Measurements from ENCODE around the gene SLC30A4. TPM values are rescaled to one million over a fixed set of nuclear protein-coding genes. Genes with fewer than 3 reads are reported as not detected.

The SLC30A4 gene
- total and polyA plus RNA-seq, 2 of the 4 experiments (the other 2 are of a cell fraction), result 2.1 to 5.6 TPM

DNA sequence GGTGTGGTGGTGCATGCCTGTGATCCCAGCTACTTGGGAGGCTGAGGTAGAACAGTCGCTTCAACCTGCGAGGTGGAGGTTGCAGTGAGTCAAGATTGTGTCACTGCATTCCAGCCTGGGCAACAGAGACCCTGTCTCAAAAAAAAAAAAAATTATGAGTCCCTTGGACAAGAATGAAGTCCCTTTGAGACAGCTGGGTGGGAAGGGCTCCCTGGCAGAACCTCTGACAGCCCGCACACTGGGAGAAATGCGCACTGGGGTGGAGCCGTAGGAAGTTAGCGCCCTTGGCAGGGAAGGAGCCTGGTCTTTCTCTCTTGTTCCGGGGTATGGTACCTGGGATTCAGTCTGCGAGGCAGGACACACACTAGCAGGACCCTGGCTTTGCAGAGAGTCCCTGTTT, 51.4 kb downstream of the SLC30A4 start:
- Histone ChIP-seq H3K27me3 (ENCODE audit: control insufficient read depth, insufficient read depth, low read length) (peaks cover 11% of the 10 kb centered on the region), H3K9me1 (ENCODE audit: insufficient read depth, low read length) (no peaks in the 10 kb centered on the region; the same call in 1 of the 2 replicates), H2BK120ac (ENCODE audit: low read depth, low read length) (no peak overlapping the region), H4K8ac (ENCODE audit: low read depth in 2 of 2, low read length in 2 of 2) (no peak overlapping the region), H3K56ac (ENCODE audit: extremely low read depth, insufficient read depth, low read length) (no peak overlapping the region), H2BK5ac (ENCODE audit: low read depth, low read length, poor library complexity, severe bottlenecking) (no peak overlapping the region), H3K9ac (ENCODE audit: low read depth, low read length) (no peak overlapping the region), H4K20me1 (ENCODE audit: insufficient read depth, low read length) (no peaks in the 10 kb centered on the region), H2BK15ac (ENCODE audit: low read depth, low read length) (no peak overlapping the region), H3K9me3 (ENCODE audit: control insufficient read depth, insufficient read depth, low read length) (no peaks in the 10 kb centered on the region), H3K36me3 (ENCODE audit: control insufficient read depth, insufficient read depth, low read length) (no peaks in the 10 kb centered on the region), H2AFZ (replicated peaks; ENCODE audit: low read length, poor library complexity) (no peak overlapping the region), H3K27ac (ENCODE audit: insufficient read depth, low read length) (no peak overlapping the region), H3K79me1 (ENCODE audit: low read depth in 1 of 2, low read length in 2 of 2) (no peaks in the 10 kb centered on the region), H2AK5ac (ENCODE audit: low read depth, low read length) (no peak overlapping the region), H4K5ac (ENCODE audit: low read depth, low read length) (no peak overlapping the region), H3K4ac (ENCODE audit: low read depth, low read length) (no peak overlapping the region), H3K14ac (replicated peaks; ENCODE audit: low read depth, low read length) (no peak overlapping the region), H3K4me3 (ENCODE audit: insufficient read depth, low read depth, low read length) (no peak overlapping the region), H4K91ac (ENCODE audit: insufficient read depth, low read depth, low read length) (no peak overlapping the region), H3K23ac (ENCODE audit: low read depth, low read length) (no peak overlapping the region), H3K18ac (ENCODE audit: low read depth, low read length) (no peak overlapping the region), H3K4me1 (ENCODE audit: control insufficient read depth, insufficient read depth, low read length) (no peaks in the 10 kb centered on the region), H2AK9ac (replicated peaks; ENCODE audit: low read depth, low read length, poor library complexity) (peak overlapping the region; percentile 44), H3K4me2 (ENCODE audit: low read depth, low read length) (no peak overlapping the region), H2BK20ac (ENCODE audit: low read depth, low read length) (no peak overlapping the region)
- CTCF ChIA-PET, result no interaction called here
- POLR2A ChIA-PET (ENCODE audit: unreplicated experiment), result no interaction called here
- WGBS, 2 experiments (ENCODE audit: extremely low coverage in 2 of 2, insufficient read length in 1 of 2), result 55% methylated on average over 4 of the region's 8 CpGs; no CpG with 5 or more reads in 1 of the 2 experiments
- BruUV-seq (replicated peaks), result no TSS peak
- dilution Hi-C loops (cut with HindIII; ENCODE audit: low sequenced_read_pairs, unreplicated experiment), result no loop called here
- DNase-seq, result no peak
- in situ Hi-C loops (cut with MboI; ENCODE audit: low sequenced_read_pairs), result no loop called here
- TF ChIP-seq MAZ (IDR thresholded peaks at IDR 0.05; ENCODE audit: borderline replicate concordance, low read depth, low read length) (no peak), SMC3 (IDR thresholded peaks at IDR 0.05; ENCODE audit: low read depth, low read length) (no peak), POLR2A (IDR thresholded peaks at IDR 0.05; ENCODE audit: low read depth, low read length) (no peak), RAD21 (IDR thresholded peaks at IDR 0.05; ENCODE audit: low read length) (no peak)
- no peak for ATAC-seq (ENCODE audit: low read depth)
- intact Hi-C loops (cut with micrococcal nuclease), result no loop called here
